CD4-positive, alpha-beta T cell treated with Interleukin-12 subunit alpha and Interleukin-12 subunit beta, for 1 hour (primary cell): ENCODE data around the gene LRIG1.
"Not testable (repeated sequence)": the region's sequence is repeated elsewhere in the genome, so short reads cannot be mapped to it uniquely, and the experiment has no call there.

Source experiments
- DNase-seq: peaks from one replicate; pipeline ENCODE4 v3.0.0-alpha.2; 2020

Gene LRIG1

DNA sequence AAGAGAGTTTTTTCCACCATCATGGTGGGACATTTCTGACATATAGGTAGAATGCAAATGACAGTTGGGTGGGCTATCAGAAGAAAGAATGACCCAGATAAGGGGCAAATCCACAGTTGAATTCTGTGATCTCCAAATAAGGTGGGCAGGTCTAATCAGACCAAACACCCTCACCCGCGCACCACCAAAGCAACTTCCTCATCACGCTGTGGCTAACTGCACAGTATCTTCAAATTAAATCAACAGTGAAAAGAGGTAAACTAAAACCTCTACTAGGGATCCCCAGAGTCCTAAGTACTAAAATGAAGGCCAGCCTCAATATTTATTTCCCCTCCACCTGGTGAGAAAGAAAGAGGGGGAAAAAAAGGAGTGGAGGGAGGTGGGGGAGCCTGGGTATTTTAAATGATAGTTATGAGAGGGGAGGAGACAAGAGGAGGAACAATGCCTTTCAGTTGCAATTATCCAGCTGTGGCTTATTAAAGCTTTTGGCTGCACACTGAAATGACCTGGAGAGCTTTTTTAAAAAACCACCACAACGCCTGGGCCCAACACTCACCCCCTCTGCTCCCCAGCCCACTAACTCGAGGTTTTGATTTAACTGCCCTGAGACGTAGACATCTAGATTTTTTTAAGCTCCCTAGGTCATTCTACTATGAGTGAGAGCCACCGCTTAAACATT, 61.0 kb downstream of the LRIG1 start:
- DNase-seq: no peak

- DNase-seq: no peak
Observed at GRCh38 chr3:66438046-66438445, 62.8 kb downstream of the LRIG1 start.

DNA sequence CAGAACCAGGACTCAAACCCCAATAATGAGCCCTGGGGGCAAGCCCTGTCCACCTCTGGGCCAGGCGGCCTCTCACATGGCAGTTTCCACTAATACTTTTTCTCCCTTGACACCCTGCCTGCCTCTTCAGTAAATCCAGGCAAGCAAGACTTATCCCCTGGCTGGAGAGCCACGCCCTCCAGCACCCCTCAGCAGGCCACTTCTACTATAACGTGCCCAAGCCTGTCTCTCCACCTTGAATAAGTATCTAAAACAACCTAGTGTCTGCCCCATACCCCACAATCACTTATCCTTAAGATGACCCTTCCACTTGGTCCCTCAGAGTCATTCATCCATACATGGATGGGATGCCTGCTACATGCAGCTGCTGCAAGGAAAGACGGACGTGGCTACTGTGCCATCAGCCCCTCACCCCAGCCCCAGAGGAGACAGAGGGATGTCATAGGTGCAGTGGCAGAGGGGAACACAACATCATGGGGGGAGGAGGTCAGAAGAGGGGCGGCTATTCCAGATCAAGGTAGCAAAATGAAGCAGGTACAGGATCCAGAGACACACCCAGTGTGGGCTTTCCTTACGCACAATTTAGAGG, 63.4 kb downstream of the LRIG1 start:
- DNase-seq: no peak

- DNase-seq: no peak
Observed at GRCh38 chr3:66435989-66436388, 64.8 kb downstream of the LRIG1 start.

DNA sequence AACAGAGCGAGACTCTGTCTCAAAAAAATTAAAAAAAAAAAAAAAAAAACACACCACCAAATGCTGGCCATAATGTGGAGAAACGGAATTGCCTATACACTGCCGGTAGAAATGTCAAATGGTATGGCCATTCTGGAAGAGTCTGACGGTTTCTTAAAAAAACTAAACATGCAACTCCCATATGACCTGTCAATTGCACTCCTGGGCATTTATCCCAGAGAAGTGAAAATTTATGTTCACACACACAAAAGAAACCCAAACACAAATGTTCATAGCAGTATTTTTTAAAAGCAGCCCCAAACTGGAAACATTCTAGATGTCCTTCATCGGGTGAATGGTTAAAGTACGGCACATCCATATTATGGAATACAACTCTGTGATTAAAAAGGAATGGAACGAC, 66.1 kb downstream of the LRIG1 start:
- no peak for DNase-seq

DNA sequence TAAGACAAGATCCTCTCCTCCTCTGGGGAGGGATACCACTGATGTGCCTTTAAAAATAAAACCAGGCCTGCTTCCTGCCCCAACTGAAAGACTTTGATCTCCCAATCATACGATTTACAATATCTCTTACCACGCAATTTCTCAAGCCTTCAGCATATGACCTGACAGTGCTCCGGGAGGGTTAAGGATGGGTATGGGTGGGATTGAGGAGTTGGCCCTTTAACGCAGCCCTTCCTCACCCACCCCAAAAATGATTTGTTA, 67.4 kb downstream of the LRIG1 start:
- no peak for DNase-seq

DNA sequence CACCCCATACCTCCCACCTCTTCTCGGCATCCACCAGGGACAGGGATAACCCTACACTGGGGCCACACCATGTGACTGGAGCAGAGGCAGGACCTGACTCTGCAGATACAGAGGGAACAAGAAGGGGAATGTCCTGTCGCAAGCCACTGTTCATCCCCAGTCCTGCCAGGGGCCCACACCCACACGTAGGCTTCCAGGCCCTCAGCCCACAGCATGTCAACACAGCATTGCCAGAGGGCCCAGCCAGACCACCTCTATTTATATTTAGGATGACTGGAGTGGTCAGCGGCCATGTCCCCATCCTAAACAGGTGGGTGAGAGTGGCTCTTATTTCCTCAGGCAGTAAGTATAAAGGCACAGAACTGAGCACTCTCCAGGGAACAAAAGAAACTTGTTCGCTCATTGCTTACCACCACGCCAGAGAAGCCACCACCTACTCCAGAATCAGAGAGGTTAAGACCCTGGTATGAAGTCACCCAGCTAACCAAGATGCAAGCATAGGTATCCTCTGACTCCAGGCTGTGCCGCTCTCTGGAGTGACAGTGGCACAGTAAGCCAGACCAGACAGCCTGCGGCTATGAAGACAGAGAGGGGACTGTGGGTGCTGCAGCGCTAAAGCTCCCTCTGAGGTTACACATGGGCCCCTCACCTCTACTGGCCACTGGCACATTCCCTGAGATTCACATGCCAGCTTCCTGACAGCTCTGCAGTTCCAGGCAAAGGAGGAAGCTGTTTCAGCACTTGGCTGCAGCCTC, 67.9 kb downstream of the LRIG1 start:
- DNase-seq: no peak

DNA sequence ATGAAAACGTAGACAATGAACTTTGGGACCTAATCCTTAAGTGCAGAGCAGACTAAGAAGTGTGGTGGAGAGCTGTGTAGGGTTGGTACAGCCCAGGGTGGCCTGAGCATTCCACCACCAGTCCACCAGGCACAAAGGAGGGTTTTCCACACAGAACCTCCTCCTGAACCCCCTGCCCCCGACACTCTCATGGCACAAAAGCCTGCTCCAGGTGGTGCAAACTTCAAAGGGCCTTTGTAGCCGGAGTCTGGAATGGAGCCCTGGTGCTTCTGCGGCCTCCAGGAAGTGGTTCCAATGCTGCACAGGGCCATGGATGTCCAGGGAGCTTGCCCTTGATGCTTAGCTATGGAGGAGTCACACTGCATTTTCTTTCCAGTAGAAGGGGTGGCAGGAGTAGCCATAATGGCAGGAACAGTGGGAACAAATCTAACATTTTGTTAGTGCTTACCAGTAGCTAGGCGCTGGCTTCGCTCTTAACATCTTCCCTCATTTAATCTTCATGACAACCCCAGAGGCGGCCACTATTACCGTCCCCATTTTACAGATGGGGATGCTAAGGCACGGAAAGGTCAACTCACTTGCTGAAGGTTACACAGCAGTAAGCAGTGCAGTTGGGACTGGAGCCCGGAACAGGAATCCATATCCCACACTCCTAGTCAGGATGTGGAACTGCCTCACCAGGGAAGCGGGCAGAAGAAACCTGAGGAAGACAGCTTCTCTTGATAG, 68.6 kb downstream of the LRIG1 start:
- DNase-seq: no peak

- no peak for DNase-seq
Observed at GRCh38 chr3:66431494-66431893, 69.3 kb downstream of the LRIG1 start.

DNA sequence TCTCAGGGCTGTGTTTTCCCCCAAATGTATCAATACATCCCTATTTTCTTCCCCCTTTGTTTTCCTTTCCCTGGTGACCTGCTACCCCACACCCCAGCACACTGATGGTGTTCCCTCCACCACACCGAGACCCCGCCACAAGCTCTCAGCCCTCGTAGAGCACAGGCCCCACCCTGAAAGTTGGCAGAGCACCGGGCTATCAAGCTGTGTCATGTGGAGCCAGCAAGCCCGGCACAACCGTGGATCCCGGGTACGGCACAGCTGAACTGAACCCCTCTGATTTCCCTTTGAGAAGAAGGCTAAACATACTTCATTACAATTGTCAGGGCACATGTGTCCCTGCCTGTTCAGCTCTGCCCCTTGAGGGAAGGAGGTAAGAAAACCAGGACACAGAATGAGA, 69.9 kb downstream of the LRIG1 start:
- no peak for DNase-seq

- no peak for DNase-seq
Observed at GRCh38 chr3:66428733-66429132, 72.1 kb downstream of the LRIG1 start.

GRCh38 chr3:66427951-66428474, 72.8 kb downstream of the LRIG1 start:
- DNase-seq: no peak

DNA sequence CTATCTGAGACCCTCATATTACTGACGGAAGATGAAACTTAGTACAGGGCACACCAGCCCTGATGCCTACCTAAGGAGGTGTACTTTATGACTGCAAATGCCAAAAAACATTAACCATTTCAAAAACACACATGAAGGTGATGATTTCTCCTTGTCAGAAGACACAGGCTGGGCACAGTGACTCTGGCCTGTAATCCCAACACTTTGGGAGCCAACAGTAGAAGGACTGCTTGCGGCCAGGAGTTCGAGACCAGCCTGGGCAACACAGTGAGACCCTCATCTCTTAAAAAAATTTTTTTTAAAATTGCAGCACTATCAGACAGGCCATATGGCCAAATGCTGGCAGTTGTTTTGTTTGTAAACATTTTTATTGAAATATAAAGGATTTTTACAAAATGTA, 73.5 kb downstream of the LRIG1 start:
- no peak for DNase-seq

DNA sequence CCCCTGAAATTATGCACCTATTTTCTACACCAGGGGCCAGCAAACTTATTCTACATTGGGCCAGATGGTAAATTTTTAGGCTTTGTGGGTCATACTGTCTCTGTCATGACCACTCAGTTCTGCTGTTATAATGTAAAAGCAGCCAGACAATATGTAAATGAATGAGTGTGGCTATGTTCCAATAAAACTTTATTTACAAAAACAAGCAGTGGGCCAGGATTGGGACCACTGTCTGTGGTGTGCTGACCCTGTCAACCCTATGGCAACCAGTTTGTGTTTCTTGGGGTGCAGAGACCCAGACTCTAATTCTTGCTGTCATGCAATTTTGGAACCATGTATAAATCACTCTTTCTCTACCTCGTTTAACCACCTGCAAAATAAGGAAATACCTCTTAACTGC, 74.7 kb downstream of the LRIG1 start:
- DNase-seq: no peak

DNA sequence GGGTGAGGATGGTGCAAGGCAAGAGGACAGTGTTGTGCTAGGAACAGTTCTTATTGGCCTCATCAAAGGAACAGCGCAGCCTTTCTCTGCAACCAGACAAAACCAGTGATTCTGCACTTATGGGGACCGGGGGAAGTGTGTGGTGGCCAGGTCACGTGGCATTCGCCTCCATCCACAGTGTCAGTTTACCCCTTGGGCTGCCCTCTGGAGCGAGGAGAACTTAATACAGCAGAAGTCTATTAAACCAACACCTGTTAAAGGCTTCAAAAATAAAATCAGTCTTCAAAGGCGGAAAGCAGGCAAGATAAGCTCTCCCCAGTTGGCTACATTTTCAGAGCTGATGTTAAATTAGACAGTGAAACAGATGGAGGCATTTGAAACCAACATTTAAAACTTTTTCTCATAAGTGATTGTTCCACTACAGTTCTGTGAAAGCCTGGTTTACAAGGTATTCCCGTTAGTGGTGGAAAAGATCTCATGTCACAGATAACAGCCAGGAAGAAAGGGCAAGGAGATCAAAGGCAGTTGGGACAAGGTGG, 75.2 kb downstream of the LRIG1 start:
- no peak for DNase-seq

DNA sequence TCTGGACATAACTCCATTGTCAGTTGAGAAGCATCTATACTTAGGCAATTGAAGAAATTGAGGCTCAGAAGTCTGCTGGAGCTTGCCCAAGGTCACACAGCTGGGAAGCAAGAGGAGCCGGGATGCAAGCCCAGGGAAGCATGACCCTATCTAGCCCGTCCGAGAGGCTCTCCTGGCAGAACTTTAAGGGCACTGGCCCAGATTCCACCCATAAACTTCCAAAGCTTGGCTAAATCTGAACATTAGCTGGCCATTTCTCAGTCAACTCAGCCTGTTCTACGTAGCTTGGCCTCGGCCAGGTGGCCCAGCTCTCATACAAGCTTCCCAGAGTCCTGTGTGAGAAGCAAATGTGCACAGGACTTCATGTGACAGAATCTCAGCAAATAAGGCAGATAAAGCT, 75.8 kb downstream of the LRIG1 start:
- DNase-seq: no peak

DNA sequence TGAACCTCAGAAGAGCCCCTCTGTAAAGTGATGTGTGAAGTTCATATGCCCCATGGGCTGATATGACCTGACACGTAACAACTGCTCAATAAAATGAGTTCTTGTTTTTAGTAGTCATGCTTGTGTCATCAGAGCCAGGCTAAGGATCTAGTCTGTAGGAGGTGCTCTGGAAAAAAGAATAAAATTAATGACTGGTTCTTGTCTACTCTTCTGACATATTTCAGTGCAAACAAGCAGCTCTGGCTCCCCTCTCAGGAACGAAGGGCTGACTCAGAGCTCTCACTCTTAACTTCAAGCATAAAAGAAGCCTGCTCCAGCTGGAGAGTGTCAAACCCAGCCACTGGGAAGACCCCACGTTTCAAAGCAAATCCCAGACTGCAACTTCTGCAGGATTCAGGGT, 77.0 kb downstream of the LRIG1 start:
- DNase-seq: no peak

DNA sequence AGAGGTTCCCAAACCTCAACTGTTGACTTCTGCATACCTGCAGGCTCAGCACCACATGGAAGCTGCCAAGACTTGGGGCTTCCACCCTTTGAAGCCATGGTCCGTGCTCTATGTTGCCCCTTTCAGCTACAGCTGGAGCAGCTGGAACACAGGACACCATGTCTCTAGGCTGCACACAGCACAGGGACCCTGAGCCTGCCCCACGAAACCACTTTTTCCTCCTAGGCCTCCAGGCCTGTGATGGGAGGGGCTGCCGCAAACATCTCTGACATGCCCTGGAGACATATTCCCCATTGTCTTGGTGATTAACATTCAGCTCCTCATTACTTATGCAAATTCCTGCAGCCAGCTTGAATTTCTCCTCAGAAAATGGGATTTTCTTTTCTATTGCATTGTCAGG, 78.9 kb downstream of the LRIG1 start:
- DNase-seq: not testable (repeated sequence)

- not testable (repeated sequence) for DNase-seq
Observed at GRCh38 chr3:66421144-66421543, 79.7 kb downstream of the LRIG1 start.

- no peak for DNase-seq
Observed at GRCh38 chr3:66419036-66419435, 81.8 kb downstream of the LRIG1 start.

- no peak for DNase-seq
Observed at GRCh38 chr3:66418475-66418931, 82.3 kb downstream of the LRIG1 start.

- no peak for DNase-seq
Observed at GRCh38 chr3:66416556-66417304, 84.1 kb downstream of the LRIG1 start.
